Panc1 (cell line): ENCODE measurements around the gene KDM2A. TPM values are rescaled to one million over a fixed set of nuclear protein-coding genes. Genes with fewer than 3 reads are reported as not detected.

Experiments used
- ATAC-seq: fragments of 200-7000 bp; cut with Tn5 transposase; 2 replicates; pipeline ENCODE4 v1.9.1; 2020; ENCODE audit warnings: mild to moderate bottlenecking, moderate library complexity
- BruUV-seq: library from RNA; stranded (reverse); fragments of 400-500 nt; replicated peaks from 2 replicates; lab custom pipeline; 2021; lab: Mats Ljungman, UMichigan
- CTCF ChIA-PET: fragments of 300-600 bp; sonication (Branson Sonifier 250); formaldehyde crosslinking; loops from one replicate; lab custom pipeline; 2022; ENCODE audit warnings: antibody characterized with exemption; lab: Charles Lee
- POLR2A ChIA-PET: fragments of 300-600 bp; sonication (Branson Sonifier 250); formaldehyde crosslinking; loops from one replicate; lab custom pipeline; 2022; ENCODE audit warnings: antibody characterized with exemption; lab: Charles Lee
- DNase-seq: peaks from one replicate; pipeline ENCODE4 v3.0.0-alpha.2; 2010; ENCODE audit warnings: low read depth, low spot score
- H3K27ac ChIP-seq: 2 replicates; pipeline ENCODE4 v1.5.1; 2011; ENCODE audit warnings: mild to moderate bottlenecking, low read length, inconsistent platforms
- H3K27me3 ChIP-seq: fragments of 200-500 bp; sonication (Bioruptor generic); 2 replicates; pipeline ENCODE4 v1.6.0; 2014; ENCODE audit warnings: low read length, inconsistent platforms; ENCODE audit not compliant: control insufficient read depth, insufficient read depth
- H3K36me3 ChIP-seq: fragments of 200-500 bp; sonication (Bioruptor generic); 2 replicates; pipeline ENCODE4 v1.5.1; 2014; ENCODE audit warnings: inconsistent platforms, mild to moderate bottlenecking, low read length, moderate library complexity; ENCODE audit not compliant: control insufficient read depth, insufficient read depth
- H3K4me1 ChIP-seq: 2 replicates; pipeline ENCODE4 v1.5.1; 2011; ENCODE audit warnings: inconsistent platforms, mild to moderate bottlenecking, low read length, moderate library complexity; ENCODE audit not compliant: control insufficient read depth, insufficient read depth
- H3K4me3 ChIP-seq, 2 experiments: 2 replicates each; pipeline ENCODE4 v1.5.1; 2011 to 2012; ENCODE audit warnings: low read depth in 2 of 2, low read length in 2 of 2, mild to moderate bottlenecking in 2 of 2, inconsistent platforms in 1 of 2, moderate library complexity in 1 of 2
- H3K9me3 ChIP-seq: fragments of 200-500 bp; sonication (Bioruptor generic); 2 replicates; pipeline ENCODE4 v1.5.1; 2014; ENCODE audit warnings: low read depth, mild to moderate bottlenecking, inconsistent platforms, low read length, moderate library complexity; ENCODE audit not compliant: control insufficient read depth, insufficient read depth
- CTCF ChIP-seq: fragments of 450-650 bp; IDR thresholded peaks from 2 replicates; pipeline ENCODE4 v1.5.1; 2017; ENCODE audit warnings: mild to moderate bottlenecking
- POLR2AphosphoS5 ChIP-seq: IDR thresholded peaks from 2 replicates; pipeline ENCODE4 v1.6.1; 2012; ENCODE audit warnings: mild to moderate bottlenecking, low read depth, low read length, moderate library complexity
- REST ChIP-seq, 2 experiments: IDR thresholded peaks; 2 replicates each; pipeline ENCODE4 v1.6.1; 2011 to 2012; ENCODE audit warnings: low read depth in 2 of 2, control low read depth in 1 of 2, low read length in 1 of 2, mild to moderate bottlenecking in 1 of 2, moderate library complexity in 1 of 2; ENCODE audit not compliant: insufficient read depth in 1 of 2
- SIN3A ChIP-seq: IDR thresholded peaks from 2 replicates; pipeline ENCODE4 v1.6.1; 2012; ENCODE audit warnings: low read depth, mild to moderate bottlenecking, low read length, moderate library complexity, borderline replicate concordance; ENCODE audit not compliant: insufficient read depth
- TCF7L2 ChIP-seq: IDR thresholded peaks from 2 replicates; pipeline ENCODE4 v1.6.1; 2011; ENCODE audit warnings: mild to moderate bottlenecking, low read depth, low read length, inconsistent platforms
- in situ Hi-C: cut with HindIII; loops from 2 replicates; pipeline ENCODE4 v1.10.0; 2016; ENCODE audit warnings: low sequenced_read_pairs, low pct_unique_long_range_greater_than_20kb
- intact Hi-C: fragments of 100-400 bp; cut with micrococcal nuclease; formaldehyde crosslinking; loops from one replicate; pipeline ENCODE4 v1.10.0; 2022; ENCODE audit not compliant: unreplicated experiment
- total RNA-seq: library from RNA; stranded (reverse); gene quantifications from one replicate; pipeline ENCODE4 v1.2.1, GENCODE V29; 2021; ENCODE audit not compliant: unreplicated experiment

The KDM2A gene
- total RNA-seq, 1 experiment from 2014 or later: 112 TPM

DNA sequence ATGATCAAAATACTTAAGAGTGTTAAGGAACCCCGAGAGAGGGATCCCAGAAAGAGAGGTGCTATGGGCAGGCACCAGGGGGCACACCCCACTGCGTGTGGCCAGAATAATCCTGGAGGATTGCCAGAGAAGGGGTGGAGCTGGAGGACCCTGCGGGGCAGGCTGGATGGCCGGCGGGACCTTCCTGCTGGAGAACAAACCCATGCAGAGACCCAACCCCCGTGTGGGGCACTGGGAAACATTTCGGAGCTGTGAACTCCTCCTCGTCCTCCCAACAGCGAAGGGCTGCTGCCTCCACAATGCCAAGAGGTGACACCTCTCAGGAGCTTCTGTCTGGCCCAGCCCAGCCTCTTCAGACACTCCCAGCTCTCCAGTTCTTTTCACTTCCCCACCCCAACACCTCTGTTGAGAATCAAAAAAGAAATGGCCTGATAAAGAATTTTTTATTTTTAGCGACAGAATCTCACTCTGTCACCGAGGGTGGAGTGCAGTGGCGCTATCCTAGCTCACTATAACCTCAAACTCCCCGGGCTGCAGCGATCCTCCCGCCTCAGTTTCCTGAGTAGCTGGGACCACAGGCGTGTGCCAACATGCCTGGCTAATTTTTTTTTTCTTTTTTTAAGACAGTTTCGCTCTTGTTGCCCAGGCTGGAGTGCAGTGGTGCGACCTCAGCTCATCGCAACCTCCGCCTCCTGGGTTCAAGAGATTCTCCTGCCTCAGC lies 36.8 kb upstream of the KDM2A start:
- in situ Hi-C loops: no loop called here
- Histone ChIP-seq H3K27ac (no peak overlapping the region), H3K4me3 (no peak overlapping the region), H3K36me3 (no peaks in the 10 kb centered on the region), H3K4me1 (peaks cover 6% of the 10 kb centered on the region), H3K27me3 (no peaks in the 10 kb centered on the region), H3K9me3 (no peaks in the 10 kb centered on the region)
- ChIA-PET POLR2A (no interaction called here), CTCF (interaction anchor here (1.0 kb wide), 1 partner anchor 14 kb away, joined by 3 read pairs; no protein-coding TSS in a partner anchor)
- DNase-seq (no peak), ATAC-seq (no peak)
- BruUV-seq: no TSS peak
- no peak for TF ChIP-seq SIN3A
- no peak for TF ChIP-seq POLR2AphosphoS5
- TF ChIP-seq REST (IDR thresholded peaks at IDR 0.05; ENCODE audit: insufficient read depth in 1 of 2, low read depth in 2 of 2, low read length in 1 of 2): no peak
- TF ChIP-seq CTCF: no peak
- TF ChIP-seq TCF7L2: no peak
- intact Hi-C loops: loop anchor here (5.0 kb wide), 1 partner anchor 85 kb away; no protein-coding TSS in a partner anchor

GRCh38 chr11:67083786-67084366 lies 35.2 kb upstream of the KDM2A start:
- no peak overlapping the region for H3K4me3 ChIP-seq
- CTCF ChIA-PET: no interaction called here
- POLR2A ChIA-PET: interaction anchor here (0.7 kb wide), 1 partner anchor 1301 kb away, joined by 5 read pairs; no protein-coding TSS in a partner anchor
- H3K4me1 ChIP-seq: peaks cover 6% of the 10 kb centered on the region
- DNase-seq (no peak), ATAC-seq (no peak)
- in situ Hi-C loops: no loop called here
- TF ChIP-seq REST (IDR thresholded peaks at IDR 0.05; ENCODE audit: insufficient read depth in 1 of 2, low read depth in 2 of 2, low read length in 1 of 2): no peak
- no peak for TF ChIP-seq POLR2AphosphoS5
- no peak for TF ChIP-seq CTCF
- TF ChIP-seq SIN3A: no peak
- H3K27ac ChIP-seq: no peak overlapping the region
- intact Hi-C loops: loop anchor here (5.0 kb wide), 1 partner anchor 83 kb away; no protein-coding TSS in a partner anchor
- H3K27me3 ChIP-seq: no peaks in the 10 kb centered on the region
- no TSS peak for BruUV-seq
- no peaks in the 10 kb centered on the region for H3K9me3 ChIP-seq
- no peaks in the 10 kb centered on the region for H3K36me3 ChIP-seq
